HepG2 (cell line): ENCODE data around the gene NUBPL. TPM values are rescaled to one million over a fixed set of nuclear protein-coding genes. Genes with fewer than 3 reads are reported as not detected.

Experiments used
- CBFB ChIP-seq: sonication (generic); formaldehyde crosslinking; IDR thresholded peaks from 2 replicates; pipeline ENCODE4 v1.4.0; 2020; ENCODE audit warnings: missing genetic modification reagents
- HES4 ChIP-seq: sonication (generic); formaldehyde crosslinking; IDR thresholded peaks from 2 replicates; pipeline ENCODE4 v1.9.0; 2021; ENCODE audit warnings: mild to moderate bottlenecking, missing genetic modification reagents, borderline replicate concordance
- KLF11 ChIP-seq: IDR thresholded peaks from 2 replicates; pipeline ENCODE4 v1.6.1; 2016; ENCODE audit warnings: missing compliant biosample characterization
- RBM22 ChIP-seq: fragments of 200-400 bp; formaldehyde crosslinking; optimal IDR thresholded peaks from 2 replicates; pipeline ENCODE3; 2017; ENCODE audit warnings: mild to moderate bottlenecking, low read length, moderate library complexity
- SOX6 ChIP-seq, 2 experiments: fragments of 450-650 bp in 1 of 2; sonication (generic) in 1 of 2; formaldehyde crosslinking in 1 of 2; IDR thresholded peaks; 2 replicates each; pipeline versions ENCODE4 v1.4.0 to v1.6.1; 2017 to 2020; ENCODE audit warnings: antibody characterized with exemption in 1 of 2, mild to moderate bottlenecking in 1 of 2, missing genetic modification reagents in 1 of 2
- ZNF510 ChIP-seq: sonication (generic); formaldehyde crosslinking; IDR thresholded peaks from 2 replicates; pipeline ENCODE4 v1.4.0; 2020; ENCODE audit warnings: low read depth, mild to moderate bottlenecking, missing genetic modification reagents
- ZSCAN25 ChIP-seq: sonication (generic); formaldehyde crosslinking; IDR thresholded peaks from 2 replicates; pipeline ENCODE4 v1.8.0; 2022; ENCODE audit warnings: mild to moderate bottlenecking, missing genetic modification reagents
- polyA plus RNA-seq, 8 experiments: library from polyadenylated mRNA; depleted of rRNA in 3 of 8; stranded (reverse) in 7 of 8; unstranded in 1 of 8; fragments of >200 nt; fragmentation: Illumina TruSeq in 4 of 8; extraction: Trizol in 4 of 8; gene quantifications; 2 replicates each; pipeline versions ENCODE4 v1.2.1 to v1.2.3, GENCODE V29; 2011 to 2016; ENCODE audit warnings: low read depth in 4 of 8, missing spikeins in 1 of 8, mixed read lengths in 1 of 8; ENCODE audit not compliant: insufficient read depth in 1 of 8
- total RNA-seq, 5 experiments: library from RNA; depleted of rRNA; stranded (reverse); fragments of >200 nt; fragmentation: Illumina TruSeq; extraction: Trizol; gene quantifications; 2 replicates each; pipeline ENCODE4 v1.2.3, GENCODE V29; 2016; ENCODE audit warnings: low read depth in 1 of 5
- TF ChIP-seq, protein P1 (sequence below): sonication (generic); formaldehyde crosslinking; IDR thresholded peaks from 2 replicates; pipeline ENCODE4 v1.5.0; 2020; ENCODE audit warnings: mild to moderate bottlenecking, missing genetic modification reagents, borderline replicate concordance
- TF ChIP-seq, protein P2 (sequence below): sonication (generic); formaldehyde crosslinking; IDR thresholded peaks from 2 replicates; pipeline ENCODE4 v1.4.0; 2020; ENCODE audit warnings: missing genetic modification reagents
- TF ChIP-seq, protein P3 (sequence below): sonication (generic); formaldehyde crosslinking; IDR thresholded peaks from 2 replicates; pipeline ENCODE4 v1.4.0; 2020; ENCODE audit warnings: low read depth, missing genetic modification reagents
- TF ChIP-seq, protein P4 (sequence below): IDR thresholded peaks from 2 replicates; pipeline ENCODE4 v1.6.1; 2012; ENCODE audit warnings: low read length, improper control_type of control experiment

Gene NUBPL
- total and polyA plus RNA-seq, 2 of the 13 experiments (the other 11 are each of a cell fraction or from before 2014, with no cell fraction given) = 21.3 to 44.1 TPM

DNA sequence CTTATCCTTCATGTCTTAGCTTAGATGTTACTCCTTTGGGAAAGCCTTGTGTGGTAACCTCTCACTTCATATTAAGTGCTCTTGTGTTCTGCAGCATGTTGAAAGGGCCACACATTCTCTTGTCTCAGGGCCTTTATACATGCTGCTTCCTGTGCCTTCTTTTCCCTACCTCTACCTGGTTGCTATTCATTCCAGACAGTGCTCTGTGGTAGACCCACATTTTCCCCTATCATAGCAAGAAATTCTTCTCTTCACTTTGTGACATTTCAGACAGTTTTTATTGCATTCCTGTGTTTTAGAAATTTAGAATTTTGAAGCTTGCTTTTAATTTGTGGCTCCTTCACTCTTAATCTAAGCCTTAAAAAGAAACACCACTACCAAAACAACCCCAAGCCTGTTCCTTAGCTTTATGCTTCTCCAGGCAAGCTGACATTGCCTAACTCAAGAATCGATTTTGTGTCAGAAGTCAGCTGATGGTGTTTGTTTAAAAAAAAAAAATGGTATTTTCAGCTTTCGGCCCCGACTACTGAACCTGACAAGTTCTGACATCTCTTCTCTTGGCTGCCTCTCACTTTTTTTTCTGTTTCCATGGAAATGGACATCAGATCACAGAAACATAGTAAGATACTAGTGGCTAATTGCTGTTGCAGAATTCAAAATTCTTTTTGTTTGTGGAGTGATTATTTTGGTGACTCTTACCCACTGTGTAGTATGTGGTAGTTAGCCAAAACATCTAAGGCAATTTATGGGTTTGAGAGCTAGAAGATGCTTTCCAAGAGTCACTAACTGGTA lies 156.3 kb downstream of the NUBPL start (continued):
- TF ChIP-seq, protein P1, sequence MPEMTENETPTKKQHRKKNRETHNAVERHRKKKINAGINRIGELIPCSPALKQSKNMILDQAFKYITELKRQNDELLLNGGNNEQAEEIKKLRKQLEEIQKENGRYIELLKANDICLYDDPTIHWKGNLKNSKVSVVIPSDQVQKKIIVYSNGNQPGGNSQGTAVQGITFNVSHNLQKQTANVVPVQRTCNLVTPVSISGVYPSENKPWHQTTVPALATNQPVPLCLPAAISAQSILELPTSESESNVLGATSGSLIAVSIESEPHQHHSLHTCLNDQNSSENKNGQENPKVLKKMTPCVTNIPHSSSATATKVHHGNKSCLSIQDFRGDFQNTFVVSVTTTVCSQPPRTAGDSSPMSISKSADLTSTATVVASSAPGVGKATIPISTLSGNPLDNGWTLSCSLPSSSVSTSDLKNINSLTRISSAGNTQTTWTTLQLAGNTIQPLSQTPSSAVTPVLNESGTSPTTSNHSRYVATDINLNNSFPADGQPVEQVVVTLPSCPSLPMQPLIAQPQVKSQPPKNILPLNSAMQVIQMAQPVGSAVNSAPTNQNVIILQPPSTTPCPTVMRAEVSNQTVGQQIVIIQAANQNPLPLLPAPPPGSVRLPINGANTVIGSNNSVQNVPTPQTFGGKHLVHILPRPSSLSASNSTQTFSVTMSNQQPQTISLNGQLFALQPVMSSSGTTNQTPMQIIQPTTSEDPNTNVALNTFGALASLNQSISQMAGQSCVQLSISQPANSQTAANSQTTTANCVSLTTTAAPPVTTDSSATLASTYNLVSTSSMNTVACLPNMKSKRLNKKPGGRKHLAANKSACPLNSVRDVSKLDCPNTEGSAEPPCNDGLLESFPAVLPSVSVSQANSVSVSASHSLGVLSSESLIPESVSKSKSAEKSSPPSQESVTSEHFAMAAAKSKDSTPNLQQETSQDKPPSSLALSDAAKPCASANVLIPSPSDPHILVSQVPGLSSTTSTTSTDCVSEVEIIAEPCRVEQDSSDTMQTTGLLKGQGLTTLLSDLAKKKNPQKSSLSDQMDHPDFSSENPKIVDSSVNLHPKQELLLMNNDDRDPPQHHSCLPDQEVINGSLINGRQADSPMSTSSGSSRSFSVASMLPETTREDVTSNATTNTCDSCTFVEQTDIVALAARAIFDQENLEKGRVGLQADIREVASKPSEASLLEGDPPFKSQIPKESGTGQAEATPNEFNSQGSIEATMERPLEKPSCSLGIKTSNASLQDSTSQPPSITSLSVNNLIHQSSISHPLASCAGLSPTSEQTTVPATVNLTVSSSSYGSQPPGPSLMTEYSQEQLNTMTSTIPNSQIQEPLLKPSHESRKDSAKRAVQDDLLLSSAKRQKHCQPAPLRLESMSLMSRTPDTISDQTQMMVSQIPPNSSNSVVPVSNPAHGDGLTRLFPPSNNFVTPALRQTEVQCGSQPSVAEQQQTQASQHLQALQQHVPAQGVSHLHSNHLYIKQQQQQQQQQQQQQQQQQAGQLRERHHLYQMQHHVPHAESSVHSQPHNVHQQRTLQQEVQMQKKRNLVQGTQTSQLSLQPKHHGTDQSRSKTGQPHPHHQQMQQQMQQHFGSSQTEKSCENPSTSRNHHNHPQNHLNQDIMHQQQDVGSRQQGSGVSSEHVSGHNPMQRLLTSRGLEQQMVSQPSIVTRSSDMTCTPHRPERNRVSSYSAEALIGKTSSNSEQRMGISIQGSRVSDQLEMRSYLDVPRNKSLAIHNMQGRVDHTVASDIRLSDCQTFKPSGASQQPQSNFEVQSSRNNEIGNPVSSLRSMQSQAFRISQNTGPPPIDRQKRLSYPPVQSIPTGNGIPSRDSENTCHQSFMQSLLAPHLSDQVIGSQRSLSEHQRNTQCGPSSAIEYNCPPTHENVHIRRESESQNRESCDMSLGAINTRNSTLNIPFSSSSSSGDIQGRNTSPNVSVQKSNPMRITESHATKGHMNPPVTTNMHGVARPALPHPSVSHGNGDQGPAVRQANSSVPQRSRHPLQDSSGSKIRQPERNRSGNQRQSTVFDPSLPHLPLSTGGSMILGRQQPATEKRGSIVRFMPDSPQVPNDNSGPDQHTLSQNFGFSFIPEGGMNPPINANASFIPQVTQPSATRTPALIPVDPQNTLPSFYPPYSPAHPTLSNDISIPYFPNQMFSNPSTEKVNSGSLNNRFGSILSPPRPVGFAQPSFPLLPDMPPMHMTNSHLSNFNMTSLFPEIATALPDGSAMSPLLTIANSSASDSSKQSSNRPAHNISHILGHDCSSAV = no peak
- TF ChIP-seq ZSCAN25 = peak; percentile 59; the same call in 1 of the 2 replicates
- TF ChIP-seq, protein P2, sequence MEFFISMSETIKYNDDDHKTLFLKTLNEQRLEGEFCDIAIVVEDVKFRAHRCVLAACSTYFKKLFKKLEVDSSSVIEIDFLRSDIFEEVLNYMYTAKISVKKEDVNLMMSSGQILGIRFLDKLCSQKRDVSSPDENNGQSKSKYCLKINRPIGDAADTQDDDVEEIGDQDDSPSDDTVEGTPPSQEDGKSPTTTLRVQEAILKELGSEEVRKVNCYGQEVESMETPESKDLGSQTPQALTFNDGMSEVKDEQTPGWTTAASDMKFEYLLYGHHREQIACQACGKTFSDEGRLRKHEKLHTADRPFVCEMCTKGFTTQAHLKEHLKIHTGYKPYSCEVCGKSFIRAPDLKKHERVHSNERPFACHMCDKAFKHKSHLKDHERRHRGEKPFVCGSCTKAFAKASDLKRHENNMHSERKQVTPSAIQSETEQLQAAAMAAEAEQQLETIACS (CRISPR knock-in tag) = no peak
- TF ChIP-seq KLF11 (CRISPR knock-in tag) = no peak
- TF ChIP-seq SOX6 (IDR thresholded peaks at IDR 0.05) = no peak
- peak; percentile 88 for TF ChIP-seq SOX6 (CRISPR knock-in tag; IDR thresholded peaks at IDR 0.05)
- peak; percentile 25; the same call in 1 of the 2 replicates for TF ChIP-seq CBFB (CRISPR knock-in tag)
- TF ChIP-seq RBM22 = no peak
- TF ChIP-seq, protein P3, sequence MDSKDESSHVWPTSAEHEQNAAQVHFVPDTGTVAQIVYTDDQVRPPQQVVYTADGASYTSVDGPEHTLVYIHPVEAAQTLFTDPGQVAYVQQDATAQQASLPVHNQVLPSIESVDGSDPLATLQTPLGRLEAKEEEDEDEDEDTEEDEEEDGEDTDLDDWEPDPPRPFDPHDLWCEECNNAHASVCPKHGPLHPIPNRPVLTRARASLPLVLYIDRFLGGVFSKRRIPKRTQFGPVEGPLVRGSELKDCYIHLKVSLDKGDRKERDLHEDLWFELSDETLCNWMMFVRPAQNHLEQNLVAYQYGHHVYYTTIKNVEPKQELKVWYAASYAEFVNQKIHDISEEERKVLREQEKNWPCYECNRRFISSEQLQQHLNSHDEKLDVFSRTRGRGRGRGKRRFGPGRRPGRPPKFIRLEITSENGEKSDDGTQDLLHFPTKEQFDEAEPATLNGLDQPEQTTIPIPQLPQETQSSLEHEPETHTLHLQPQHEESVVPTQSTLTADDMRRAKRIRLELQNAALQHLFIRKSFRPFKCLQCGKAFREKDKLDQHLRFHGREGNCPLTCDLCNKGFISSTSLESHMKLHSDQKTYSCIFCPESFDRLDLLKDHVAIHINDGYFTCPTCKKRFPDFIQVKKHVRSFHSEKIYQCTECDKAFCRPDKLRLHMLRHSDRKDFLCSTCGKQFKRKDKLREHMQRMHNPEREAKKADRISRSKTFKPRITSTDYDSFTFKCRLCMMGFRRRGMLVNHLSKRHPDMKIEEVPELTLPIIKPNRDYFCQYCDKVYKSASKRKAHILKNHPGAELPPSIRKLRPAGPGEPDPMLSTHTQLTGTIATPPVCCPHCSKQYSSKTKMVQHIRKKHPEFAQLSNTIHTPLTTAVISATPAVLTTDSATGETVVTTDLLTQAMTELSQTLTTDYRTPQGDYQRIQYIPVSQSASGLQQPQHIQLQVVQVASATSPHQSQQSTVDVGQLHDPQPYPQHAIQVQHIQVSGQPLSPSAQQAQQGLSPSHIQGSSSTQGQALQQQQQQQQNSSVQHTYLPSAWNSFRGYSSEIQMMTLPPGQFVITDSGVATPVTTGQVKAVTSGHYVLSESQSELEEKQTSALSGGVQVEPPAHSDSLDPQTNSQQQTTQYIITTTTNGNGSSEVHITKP (CRISPR knock-in tag) = peak; percentile 74; the same call in 1 of the 2 replicates
- TF ChIP-seq, protein P4, sequence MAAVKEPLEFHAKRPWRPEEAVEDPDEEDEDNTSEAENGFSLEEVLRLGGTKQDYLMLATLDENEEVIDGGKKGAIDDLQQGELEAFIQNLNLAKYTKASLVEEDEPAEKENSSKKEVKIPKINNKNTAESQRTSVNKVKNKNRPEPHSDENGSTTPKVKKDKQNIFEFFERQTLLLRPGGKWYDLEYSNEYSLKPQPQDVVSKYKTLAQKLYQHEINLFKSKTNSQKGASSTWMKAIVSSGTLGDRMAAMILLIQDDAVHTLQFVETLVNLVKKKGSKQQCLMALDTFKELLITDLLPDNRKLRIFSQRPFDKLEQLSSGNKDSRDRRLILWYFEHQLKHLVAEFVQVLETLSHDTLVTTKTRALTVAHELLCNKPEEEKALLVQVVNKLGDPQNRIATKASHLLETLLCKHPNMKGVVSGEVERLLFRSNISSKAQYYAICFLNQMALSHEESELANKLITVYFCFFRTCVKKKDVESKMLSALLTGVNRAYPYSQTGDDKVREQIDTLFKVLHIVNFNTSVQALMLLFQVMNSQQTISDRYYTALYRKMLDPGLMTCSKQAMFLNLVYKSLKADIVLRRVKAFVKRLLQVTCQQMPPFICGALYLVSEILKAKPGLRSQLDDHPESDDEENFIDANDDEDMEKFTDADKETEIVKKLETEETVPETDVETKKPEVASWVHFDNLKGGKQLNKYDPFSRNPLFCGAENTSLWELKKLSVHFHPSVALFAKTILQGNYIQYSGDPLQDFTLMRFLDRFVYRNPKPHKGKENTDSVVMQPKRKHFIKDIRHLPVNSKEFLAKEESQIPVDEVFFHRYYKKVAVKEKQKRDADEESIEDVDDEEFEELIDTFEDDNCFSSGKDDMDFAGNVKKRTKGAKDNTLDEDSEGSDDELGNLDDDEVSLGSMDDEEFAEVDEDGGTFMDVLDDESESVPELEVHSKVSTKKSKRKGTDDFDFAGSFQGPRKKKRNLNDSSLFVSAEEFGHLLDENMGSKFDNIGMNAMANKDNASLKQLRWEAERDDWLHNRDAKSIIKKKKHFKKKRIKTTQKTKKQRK = no peak
- TF ChIP-seq HES4 (CRISPR knock-in tag) = no peak
- TF ChIP-seq ZNF510 = 0 out of 2 replicates have a peak, but pooled peaks have one; percentile 28
